ENCODE results near the gene TRIM66.

The TRIM66 gene

GRCh38 chr11:8682303-8683114, at the start of gene TRIM66, which contains the start of gene RPL27A:
Gene TRIM66 (minus strand): TSS chr11:8682665. CDS start chr11:8672274, 10,391 bp downstream.
Gene RPL27A (plus strand): TSS chr11:8682792. CDS start chr11:8682814, 22 bp downstream.
- H3K36me3 ChIP-seq (ENCODE audit: insufficient read depth, low read length): peaks cover 29% of the 10 kb centered on the region
- peak within 1 kb of the TSS; percentile 96 for H3K9ac ChIP-seq (ENCODE audit: low read depth, low read length)
- peaks cover 14% of the 10 kb centered on the region for H3K4me1 ChIP-seq (ENCODE audit: insufficient read depth, low read length)
- no peaks in the 10 kb centered on the region for H3K9me3 ChIP-seq (ENCODE audit: control insufficient read depth, insufficient read depth, low read length)

- no peaks in the 10 kb centered on the region for H3K9me3 ChIP-seq (ENCODE audit: control insufficient read depth, insufficient read depth, low read length)
- no peaks in the 10 kb centered on the region for H3K36me3 ChIP-seq (ENCODE audit: insufficient read depth, low read length)
- H3K9ac ChIP-seq (ENCODE audit: low read depth, low read length): no peak overlapping the region
- peaks cover 8% of the 10 kb centered on the region; the same call in 1 of the 2 replicates for H3K4me1 ChIP-seq (ENCODE audit: insufficient read depth, low read length)
Observed at GRCh38 chr11:8731647-8732323, 49.3 kb upstream of the TRIM66 start.

- Histone ChIP-seq H3K4me1 (ENCODE audit: insufficient read depth, low read length) (peaks cover 8% of the 10 kb centered on the region; the same call in 1 of the 2 replicates), H3K9me3 (ENCODE audit: control insufficient read depth, insufficient read depth, low read length) (no peaks in the 10 kb centered on the region)
Observed at GRCh38 chr11:8730697-8731020, 48.2 kb upstream of the TRIM66 start.

GRCh38 chr11:8729837-8730696, 47.6 kb upstream of the TRIM66 start:
- Histone ChIP-seq H3K4me1 (ENCODE audit: insufficient read depth, low read length) (peaks cover 8% of the 10 kb centered on the region; the same call in 1 of the 2 replicates), H3K36me3 (ENCODE audit: insufficient read depth, low read length) (no peaks in the 10 kb centered on the region), H3K9me3 (ENCODE audit: control insufficient read depth, insufficient read depth, low read length) (no peaks in the 10 kb centered on the region), H3K9ac (ENCODE audit: low read depth, low read length) (no peak overlapping the region)

More at GRCh38 chr11:8730697-8731020, 48.2 kb upstream of the TRIM66 start:
- Histone ChIP-seq H3K36me3 (ENCODE audit: insufficient read depth, low read length) (no peaks in the 10 kb centered on the region), H3K9ac (ENCODE audit: low read depth, low read length) (no peak overlapping the region)

- no peaks in the 10 kb centered on the region for H3K9me3 ChIP-seq (ENCODE audit: control insufficient read depth, insufficient read depth, low read length)
- H3K4me1 ChIP-seq (ENCODE audit: insufficient read depth, low read length): peaks cover 8% of the 10 kb centered on the region; the same call in 1 of the 2 replicates
- no peak overlapping the region for H3K9ac ChIP-seq (ENCODE audit: low read depth, low read length)
- H3K36me3 ChIP-seq (ENCODE audit: insufficient read depth, low read length): no peaks in the 10 kb centered on the region
Observed at GRCh38 chr11:8729067-8729466, 46.6 kb upstream of the TRIM66 start.

- peaks cover 8% of the 10 kb centered on the region; the same call in 1 of the 2 replicates for H3K4me1 ChIP-seq (ENCODE audit: insufficient read depth, low read length)
- H3K9me3 ChIP-seq (ENCODE audit: control insufficient read depth, insufficient read depth, low read length): no peaks in the 10 kb centered on the region
- H3K36me3 ChIP-seq (ENCODE audit: insufficient read depth, low read length): no peaks in the 10 kb centered on the region
- H3K9ac ChIP-seq (ENCODE audit: low read depth, low read length): no peak overlapping the region
Observed at GRCh38 chr11:8728563-8728962, 46.1 kb upstream of the TRIM66 start.

- Histone ChIP-seq H3K4me1 (ENCODE audit: insufficient read depth, low read length) (peaks cover 17% of the 10 kb centered on the region), H3K36me3 (ENCODE audit: insufficient read depth, low read length) (0 out of 2 replicates have a peak, but pooled peaks cover 2% of the 10 kb centered on the region), H3K9me3 (ENCODE audit: control insufficient read depth, insufficient read depth, low read length) (no peaks in the 10 kb centered on the region), H3K9ac (ENCODE audit: low read depth, low read length) (no peak overlapping the region)
Observed at GRCh38 chr11:8726395-8726794, 43.9 kb upstream of the TRIM66 start.

- Histone ChIP-seq H3K9me3 (ENCODE audit: control insufficient read depth, insufficient read depth, low read length) (no peaks in the 10 kb centered on the region), H3K4me1 (ENCODE audit: insufficient read depth, low read length) (peaks cover 24% of the 10 kb centered on the region), H3K36me3 (ENCODE audit: insufficient read depth, low read length) (0 out of 2 replicates have a peak, but pooled peaks cover 2% of the 10 kb centered on the region), H3K9ac (ENCODE audit: low read depth, low read length) (no peak overlapping the region)
Observed at GRCh38 chr11:8724682-8725081, 42.2 kb upstream of the TRIM66 start.

- H3K9ac ChIP-seq (ENCODE audit: low read depth, low read length): no peak overlapping the region
- H3K9me3 ChIP-seq (ENCODE audit: control insufficient read depth, insufficient read depth, low read length): no peaks in the 10 kb centered on the region
- H3K36me3 ChIP-seq (ENCODE audit: insufficient read depth, low read length): 0 out of 2 replicates have a peak, but pooled peaks cover 2% of the 10 kb centered on the region
- peaks cover 33% of the 10 kb centered on the region for H3K4me1 ChIP-seq (ENCODE audit: insufficient read depth, low read length)
Observed at GRCh38 chr11:8723711-8724110, 41.2 kb upstream of the TRIM66 start.

GRCh38 chr11:8722809-8723208, 40.3 kb upstream of the TRIM66 start:
- Histone ChIP-seq H3K9me3 (ENCODE audit: control insufficient read depth, insufficient read depth, low read length) (no peaks in the 10 kb centered on the region), H3K36me3 (ENCODE audit: insufficient read depth, low read length) (0 out of 2 replicates have a peak, but pooled peaks cover 2% of the 10 kb centered on the region), H3K9ac (ENCODE audit: low read depth, low read length) (no peak overlapping the region), H3K4me1 (ENCODE audit: insufficient read depth, low read length) (peaks cover 40% of the 10 kb centered on the region)

- Histone ChIP-seq H3K36me3 (ENCODE audit: insufficient read depth, low read length) (0 out of 2 replicates have a peak, but pooled peaks cover 2% of the 10 kb centered on the region), H3K9ac (ENCODE audit: low read depth, low read length) (no peak overlapping the region), H3K4me1 (ENCODE audit: insufficient read depth, low read length) (peaks cover 49% of the 10 kb centered on the region), H3K9me3 (ENCODE audit: control insufficient read depth, insufficient read depth, low read length) (no peaks in the 10 kb centered on the region)
Observed at GRCh38 chr11:8721609-8722500, 39.4 kb upstream of the TRIM66 start.

- no peak overlapping the region for H3K9ac ChIP-seq (ENCODE audit: low read depth, low read length)
- H3K9me3 ChIP-seq (ENCODE audit: control insufficient read depth, insufficient read depth, low read length): no peaks in the 10 kb centered on the region
- peaks cover 49% of the 10 kb centered on the region for H3K4me1 ChIP-seq (ENCODE audit: insufficient read depth, low read length)
- 0 out of 2 replicates have a peak, but pooled peaks cover 2% of the 10 kb centered on the region for H3K36me3 ChIP-seq (ENCODE audit: insufficient read depth, low read length)
Observed at GRCh38 chr11:8720868-8721608, 38.6 kb upstream of the TRIM66 start.

- Histone ChIP-seq H3K4me1 (ENCODE audit: insufficient read depth, low read length) (peaks cover 49% of the 10 kb centered on the region), H3K9me3 (ENCODE audit: control insufficient read depth, insufficient read depth, low read length) (no peaks in the 10 kb centered on the region), H3K36me3 (ENCODE audit: insufficient read depth, low read length) (0 out of 2 replicates have a peak, but pooled peaks cover 2% of the 10 kb centered on the region), H3K9ac (ENCODE audit: low read depth, low read length) (no peak overlapping the region)
Observed at GRCh38 chr11:8720352-8720751, 37.9 kb upstream of the TRIM66 start.
